HepG2 (cell line): ENCODE measurements around the gene MED28. TPM values are rescaled to one million over a fixed set of nuclear protein-coding genes. Genes with fewer than 3 reads are reported as not detected.

Source experiments
- ATAC-seq: fragments of 200-7000 bp; cut with Tn5 transposase; 3 replicates; pipeline ENCODE4 v1.9.1; 2020; ENCODE audit warnings: mild to moderate bottlenecking, moderate library complexity
- BruUV-seq: library from RNA; stranded (reverse); fragments of 400-500 nt; replicated peaks from 2 replicates; lab custom pipeline; 2021; lab: Mats Ljungman, UMichigan
- CTCF ChIA-PET: fragments of 300-600 bp; formaldehyde crosslinking; extraction: SDS; loops from one replicate; lab custom pipeline; 2021; ENCODE audit warnings: low total read pairs, inconsistent platforms, low intra/inter-chr PET ratio; lab: Yijun Ruan, JAX
- POLR2A ChIA-PET: fragments of 350-600 bp; sonication (Branson Sonifier 250); formaldehyde crosslinking; loops from one replicate; lab custom pipeline; 2020; ENCODE audit warnings: antibody characterized with exemption, inconsistent platforms; lab: Yijun Ruan, JAX
- DNase-seq: peaks from one replicate; pipeline ENCODE4 v3.0.0-alpha.2; 2015; ENCODE audit warnings: low spot score
- FAIRE-seq: peaks from 3 replicates; lab custom pipeline; 2011; peaks lifted over from hg19 to GRCh38; lab: Jason Lieb, UNC
- H2AFZ ChIP-seq: one replicate; pipeline ENCODE4 v1.6.1; 2011; ENCODE audit warnings: low read length, inconsistent platforms
- H3K27ac ChIP-seq: fragments of 300-600 bp; 3 replicates; pipeline ENCODE4 v1.8.0; 2011; ENCODE audit warnings: mixed run types, mild to moderate bottlenecking, mixed read lengths, low read length, inconsistent platforms; ENCODE audit not compliant: insufficient read depth; ENCODE audit errors: extremely low read length
- H3K27me3 ChIP-seq, 2 experiments: fragments of 200-600 bp in 1 of 2; 2 replicates in 1 of 2; 3 replicates in 1 of 2; pipeline versions ENCODE4 v1.6.0 to v1.8.0; 2011; ENCODE audit warnings: low read length in 2 of 2, mild to moderate bottlenecking in 2 of 2, moderate library complexity in 2 of 2, inconsistent platforms in 1 of 2; ENCODE audit not compliant: insufficient read depth in 2 of 2, control insufficient read depth in 1 of 2
- H3K36me3 ChIP-seq, 2 experiments: fragments of 200-600 bp in 1 of 2; replicated peaks in 1 of 2; 2 replicates in 1 of 2; 3 replicates in 1 of 2; pipeline versions ENCODE4 v1.5.1 to v1.8.0; 2011; ENCODE audit warnings: low read length in 2 of 2, inconsistent platforms in 1 of 2; ENCODE audit not compliant: insufficient read depth in 2 of 2, control insufficient read depth in 1 of 2
- H3K4me1 ChIP-seq: 2 replicates; pipeline ENCODE4 v1.5.1; 2012; ENCODE audit warnings: low read length, inconsistent platforms; ENCODE audit not compliant: insufficient read depth
- H3K4me2 ChIP-seq: 2 replicates; pipeline ENCODE4 v1.6.0; 2011; ENCODE audit warnings: low read depth, low read length, inconsistent platforms
- H3K4me3 ChIP-seq, 3 experiments: fragments of 200-600 bp in 1 of 3; sonication (generic), shearing (Covaris generic) in 1 of 3; replicated peaks in 1 of 3; 2 replicates each; pipeline ENCODE4 v1.5.1; 2011 to 2016; ENCODE audit warnings: low read length in 3 of 3, inconsistent platforms in 2 of 3, low read depth in 2 of 3, mild to moderate bottlenecking in 2 of 3, control low read depth in 1 of 3, mixed read lengths in 1 of 3; ENCODE audit not compliant: insufficient read depth in 1 of 3
- H3K79me2 ChIP-seq: one replicate; pipeline ENCODE4 v1.6.1; 2011; ENCODE audit warnings: low read length, inconsistent platforms; ENCODE audit not compliant: insufficient read depth
- H3K9ac ChIP-seq: 2 replicates; pipeline ENCODE4 v1.6.0; 2011; ENCODE audit warnings: mild to moderate bottlenecking, low read depth, low read length, inconsistent platforms; ENCODE audit not compliant: insufficient read depth
- H3K9me3 ChIP-seq: 2 replicates; pipeline ENCODE4 v1.5.1; 2012; ENCODE audit warnings: mild to moderate bottlenecking, low read length
- H4K20me1 ChIP-seq: 2 replicates; pipeline ENCODE4 v1.6.0; 2011; ENCODE audit warnings: inconsistent platforms, mild to moderate bottlenecking, low read length, moderate library complexity; ENCODE audit not compliant: insufficient read depth
- CAMTA2 ChIP-seq: sonication (generic); formaldehyde crosslinking; IDR thresholded peaks from 2 replicates; pipeline ENCODE4 v1.4.0; 2020; ENCODE audit warnings: mild to moderate bottlenecking, missing genetic modification reagents, borderline replicate concordance
- GTF3A ChIP-seq: sonication (generic); formaldehyde crosslinking; conservative IDR thresholded peaks from 2 replicates; pipeline ENCODE4 v1.4.0; 2020; ENCODE audit warnings: mild to moderate bottlenecking, missing genetic modification reagents
- HMGXB3 ChIP-seq: sonication (generic); formaldehyde crosslinking; IDR thresholded peaks from 2 replicates; pipeline ENCODE4 v1.4.0; 2020; ENCODE audit warnings: missing genetic modification reagents, borderline replicate concordance
- HMGXB4 ChIP-seq, 2 experiments: sonication (generic) in 1 of 2; formaldehyde crosslinking in 1 of 2; IDR thresholded peaks; 2 replicates each; pipeline versions ENCODE4 v1.4.0 to v1.6.1; 2018 to 2020; ENCODE audit warnings: missing genetic modification reagents in 2 of 2, borderline replicate concordance in 1 of 2, low read depth in 1 of 2, mild to moderate bottlenecking in 1 of 2, missing biosample characterization in 1 of 2
- HOXA5 ChIP-seq: sonication (generic); formaldehyde crosslinking; IDR thresholded peaks from 2 replicates; pipeline ENCODE4 v1.4.0; 2020; ENCODE audit warnings: missing genetic modification reagents
- KLF16 ChIP-seq, 2 experiments: sonication (generic) in 1 of 2; formaldehyde crosslinking in 1 of 2; IDR thresholded peaks; 2 replicates each; pipeline versions ENCODE4 v1.6.1 to v1.8.0; 2016 to 2023; ENCODE audit warnings: missing genetic modification reagents in 2 of 2, missing compliant biosample characterization in 1 of 2
- KMT2A ChIP-seq: sonication (generic); formaldehyde crosslinking; IDR thresholded peaks from 2 replicates; pipeline ENCODE4 v1.4.0; 2020; ENCODE audit warnings: missing genetic modification reagents
- RBM22 ChIP-seq: fragments of 200-400 bp; formaldehyde crosslinking; optimal IDR thresholded peaks from 2 replicates; pipeline ENCODE3; 2017; ENCODE audit warnings: mild to moderate bottlenecking, low read length, moderate library complexity
- ZBTB2 ChIP-seq: sonication (generic); formaldehyde crosslinking; IDR thresholded peaks from 2 replicates; pipeline ENCODE4 v1.8.0; 2022; ENCODE audit warnings: low read depth, missing genetic modification reagents
- ZNF3 ChIP-seq: IDR thresholded peaks from 2 replicates; pipeline ENCODE4 v1.7.0; 2017; ENCODE audit warnings: inconsistent platforms
- ZNF484 ChIP-seq: sonication (generic); formaldehyde crosslinking; IDR thresholded peaks from 2 replicates; pipeline ENCODE4 v1.5.1; 2020; ENCODE audit warnings: mild to moderate bottlenecking, low read depth, missing genetic modification reagents, borderline replicate concordance
- ZNF639 ChIP-seq: conservative IDR thresholded peaks from 2 replicates; pipeline ENCODE4 v1.6.1; 2018; ENCODE audit warnings: missing genetic modification reagents
- WGBS: methylation state at CpG from one replicate; pipeline ENCODE4 v1.1.6; 2017; ENCODE audit warnings: low lambda C conversion rate; 5-methylcytosine and 5-hydroxymethylcytosine counted together
- in situ Hi-C: cut with HindIII; loops from 2 replicates; pipeline ENCODE4 v1.10.0; 2017; ENCODE audit warnings: low pct_unique_long_range_greater_than_20kb; ENCODE audit not compliant: extremely low pct_ligation_motif_present
- intact Hi-C: fragments of 100-400 bp; cut with micrococcal nuclease; formaldehyde crosslinking; loops from one replicate; pipeline ENCODE4 v1.10.0; 2022; ENCODE audit not compliant: unreplicated experiment
- polyA plus RNA-seq, 8 experiments: library from polyadenylated mRNA; depleted of rRNA in 3 of 8; stranded (reverse) in 7 of 8; unstranded in 1 of 8; fragments of >200 nt; fragmentation: Illumina TruSeq in 4 of 8; extraction: Trizol in 4 of 8; gene quantifications; 2 replicates each; pipeline versions ENCODE4 v1.2.1 to v1.2.3, GENCODE V29; 2011 to 2016; ENCODE audit warnings: low read depth in 4 of 8, missing spikeins in 1 of 8, mixed read lengths in 1 of 8; ENCODE audit not compliant: insufficient read depth in 1 of 8
- total RNA-seq, 5 experiments: library from RNA; depleted of rRNA; stranded (reverse); fragments of >200 nt; fragmentation: Illumina TruSeq; extraction: Trizol; gene quantifications; 2 replicates each; pipeline ENCODE4 v1.2.3, GENCODE V29; 2016; ENCODE audit warnings: low read depth in 1 of 5

Gene MED28
- total and polyA plus RNA-seq, 2 of the 13 experiments (the other 11 are each of a cell fraction or from before 2014, with no cell fraction given): 41.3 to 65.7 TPM

GRCh38 chr4:17633600-17633999 is 19.2 kb downstream of the MED28 start (continued):
- TF ChIP-seq ZBTB2 (CRISPR knock-in tag) (no peak), KMT2A (CRISPR knock-in tag) (no peak), HMGXB4 (CRISPR knock-in tag; IDR thresholded peaks at IDR 0.05; ENCODE audit: borderline replicate concordance in 1 of 2, low read depth in 1 of 2) (no peak), CAMTA2 (CRISPR knock-in tag) (no peak)

- ATAC-seq: no peak
- no peak overlapping the region for H3K9ac ChIP-seq
- in situ Hi-C loops (loop anchor here (5.0 kb wide), 1 partner anchor 78 kb away; no protein-coding TSS in a partner anchor), intact Hi-C loops (loop anchor here (10.0 kb wide), 1 partner anchor 120 kb away; the partner anchor contains the start of genes CLRN2 and QDPR)
- ChIA-PET POLR2A (interaction anchor here (1.8 kb wide), 1 partner anchor 21 kb away, joined by 4 read pairs; the partner anchor contains the start of gene MED28), CTCF (no interaction called here)
- no peak overlapping the region for H3K4me2 ChIP-seq
- peaks cover 11 to 49% of the 10 kb centered on the region in 2 experiments for H3K36me3 ChIP-seq
- no peak overlapping the region for H3K4me3 ChIP-seq
- no TSS peak for BruUV-seq
- no peaks in the 10 kb centered on the region for H3K9me3 ChIP-seq
- H3K79me2 ChIP-seq: no peaks in the 10 kb centered on the region
- FAIRE-seq: no peak
- H3K4me1 ChIP-seq: peaks cover 9% of the 10 kb centered on the region; the same call in 1 of the 2 replicates
- H4K20me1 ChIP-seq: no peaks in the 10 kb centered on the region; the same call in 1 of the 2 replicates
- H3K27ac ChIP-seq: no peak overlapping the region
- WGBS: 98% methylated on average over 4 of the region's 4 CpGs
- H3K27me3 ChIP-seq: no peaks in the 10 kb centered on the region
- TF ChIP-seq ZNF639: no peak
- TF ChIP-seq ZNF3 (CRISPR knock-in tag): no peak
- TF ChIP-seq HMGXB3: no peak
- TF ChIP-seq HOXA5 (CRISPR knock-in tag): no peak
- TF ChIP-seq GTF3A: no peak
- TF ChIP-seq RBM22: peak; percentile 66
- no peak for TF ChIP-seq ZNF484 (CRISPR knock-in tag)
- TF ChIP-seq KLF16 (CRISPR knock-in tag; IDR thresholded peaks at IDR 0.05): no peak
- no peak for DNase-seq
- H2AFZ ChIP-seq: no peak overlapping the region
Observed at GRCh38 chr4:17635056-17635455, 20.6 kb downstream of the MED28 start.
